ENCODE measurements around the gene TJP3. TPM values are rescaled to one million over a fixed set of nuclear protein-coding genes. Genes with fewer than 3 reads are reported as not detected.
A peak's percentile ranks its signal among the peaks of the same experiment; 100 is the strongest.

The TJP3 gene
- total and polyA plus RNA-seq, 5 donors, result 0.05 TPM; not detected in 4

GRCh38 chr19:3792114-3792513, 83.9 kb downstream of the TJP3 start:
- H3K4me1 ChIP-seq (ENCODE audit: control insufficient read depth, insufficient read depth, low read length), result no peaks in the 10 kb centered on the region
- DNase-seq (peak in 1 of 3 donors; percentile 9), ATAC-seq (no peak)
- no peaks in the 10 kb centered on the region for H3K9me3 ChIP-seq (ENCODE audit: control insufficient read depth, low read length)
- no peaks in the 10 kb centered on the region for H3K27me3 ChIP-seq (ENCODE audit: control insufficient read depth, insufficient read depth)
- H3K4me3 ChIP-seq (ENCODE audit: low read length), result no peak overlapping the region
- no peak overlapping the region for H3K27ac ChIP-seq (ENCODE audit: low read length)
- 73% methylated on average over 3 of the region's 3 CpGs for WGBS
- intact Hi-C loops (cut with DNase I), result no loop called here

- no peaks in the 10 kb centered on the region for H3K9me3 ChIP-seq (ENCODE audit: control insufficient read depth, low read length)
- DNase-seq, result peak in 1 of 3 donors; percentile 0
- no peaks in the 10 kb centered on the region for H3K27me3 ChIP-seq (ENCODE audit: control insufficient read depth, insufficient read depth)
- WGBS, result 96% methylated on average over 3 of the region's 3 CpGs
- H3K4me3 ChIP-seq (ENCODE audit: low read length), result no peak overlapping the region
- no peak for ATAC-seq
- no peak overlapping the region for H3K27ac ChIP-seq (ENCODE audit: low read length)
- intact Hi-C loops (cut with DNase I), result no loop called here
- no peaks in the 10 kb centered on the region for H3K4me1 ChIP-seq (ENCODE audit: control insufficient read depth, insufficient read depth, low read length)
These were observed 85.6 kb downstream of the TJP3 start for GRCh38 chr19:3793799-3794198.

- H3K27me3 ChIP-seq (ENCODE audit: control insufficient read depth, insufficient read depth), result no peaks in the 10 kb centered on the region
- WGBS, result 93% methylated on average over 2 of the region's 2 CpGs
- intact Hi-C loops (cut with DNase I), result no loop called here
These were observed 88.2 kb downstream of the TJP3 start for GRCh38 chr19:3796358-3796757.

GRCh38 chr19:3798137-3798536, 90.0 kb downstream of the TJP3 start:
- intact Hi-C loops (cut with DNase I), result no loop called here
- H3K27ac ChIP-seq (ENCODE audit: low read length), result no peak overlapping the region
- no peaks in the 10 kb centered on the region for H3K9me3 ChIP-seq (ENCODE audit: control insufficient read depth, low read length)
- H3K27me3 ChIP-seq (ENCODE audit: control insufficient read depth, insufficient read depth), result no peaks in the 10 kb centered on the region
- DNase-seq (peak in 1 of 3 donors; percentile 12), ATAC-seq (no peak)
- no peak overlapping the region for H3K4me3 ChIP-seq (ENCODE audit: low read length)
- WGBS, result 69% methylated on average over 6 of the region's 6 CpGs
- H3K4me1 ChIP-seq (ENCODE audit: control insufficient read depth, insufficient read depth, low read length), result no peaks in the 10 kb centered on the region

More at GRCh38 chr19:3796358-3796757, 88.2 kb downstream of the TJP3 start:
- no peak for DNase-seq
- H3K27ac ChIP-seq (ENCODE audit: low read length), result no peak overlapping the region
- H3K4me3 ChIP-seq (ENCODE audit: low read length), result no peak overlapping the region
- no peaks in the 10 kb centered on the region for H3K4me1 ChIP-seq (ENCODE audit: control insufficient read depth, insufficient read depth, low read length)
- H3K9me3 ChIP-seq (ENCODE audit: control insufficient read depth, low read length), result no peaks in the 10 kb centered on the region
- ATAC-seq, result no peak

Other genes starting within 250 kb of the TJP3 start
- not detected for gene SMIM24, start 227.9 kb upstream of the TJP3 start, total RNA-seq
- not detected for gene SMIM24, start 227.9 kb upstream of the TJP3 start, polyA plus RNA-seq
- not detected for gene SMIM44, start 224.9 kb upstream of the TJP3 start, total RNA-seq
- gene SMIM44, start 224.9 kb upstream of the TJP3 start, polyA plus RNA-seq, result not detected
- 10 to 100 TPM in 3 of 4 donors, 1 to 10 TPM in 1; 9.8 to 14.2 (median 11.4) TPM for gene DOHH, start 207.7 kb upstream of the TJP3 start, total RNA-seq
- 14.8 TPM for gene DOHH, start 207.7 kb upstream of the TJP3 start, polyA plus RNA-seq
- gene FZR1, start 202.1 kb upstream of the TJP3 start, total RNA-seq, result 10 to 100 TPM; 18.6 to 23.3 (median 21.8) TPM
- gene FZR1, start 202.1 kb upstream of the TJP3 start, polyA plus RNA-seq, result 14.3 TPM
- 1 to 10 TPM in 1 of 4 donors, under 1 TPM in 1, not detected in 2; 0.97 to 1.2 TPM for gene TEKTIP1, start 169.2 kb upstream of the TJP3 start, total RNA-seq
- 0.20 TPM for gene TEKTIP1, start 169.2 kb upstream of the TJP3 start, polyA plus RNA-seq
- gene MFSD12, start 150.8 kb upstream of the TJP3 start, total RNA-seq, result 10 to 100 TPM; 20.6 to 31.7 (median 29.6) TPM
- 21.3 TPM for gene MFSD12, start 150.8 kb upstream of the TJP3 start, polyA plus RNA-seq
- 10 to 100 TPM; 35.7 to 46.0 (median 36.2) TPM for gene HMG20B, start 135.4 kb upstream of the TJP3 start, total RNA-seq
- 50.5 TPM for gene HMG20B, start 135.4 kb upstream of the TJP3 start, polyA plus RNA-seq
- 1 to 10 TPM in 2 of 4 donors, under 1 TPM in 2; 0.89 to 2.1 (median 1.2) TPM for gene GIPC3, start 122.9 kb upstream of the TJP3 start, total RNA-seq
- 1.2 TPM for gene GIPC3, start 122.9 kb upstream of the TJP3 start, polyA plus RNA-seq
- gene TBXA2R, start 101.5 kb upstream of the TJP3 start, total RNA-seq, result 1 to 10 TPM; 1.3 to 2.2 (median 2.0) TPM
- gene TBXA2R, start 101.5 kb upstream of the TJP3 start, polyA plus RNA-seq, result 1.8 TPM
- 10 to 100 TPM; 13.8 to 17.8 (median 14.4) TPM for gene CACTIN, start 81.6 kb upstream of the TJP3 start, total RNA-seq
- 13.5 TPM for gene CACTIN, start 81.6 kb upstream of the TJP3 start, polyA plus RNA-seq
- 10 to 100 TPM; 38.8 to 48.3 (median 40.4) TPM for gene PIP5K1C, start 7.9 kb upstream of the TJP3 start, total RNA-seq
- gene PIP5K1C, start 7.9 kb upstream of the TJP3 start, polyA plus RNA-seq, result 31.4 TPM
- 10 to 100 TPM; 10.5 to 14.0 (median 11.8) TPM for gene APBA3, start 53.3 kb downstream of the TJP3 start, total RNA-seq
- gene APBA3, start 53.3 kb downstream of the TJP3 start, polyA plus RNA-seq, result 13.1 TPM
- 10 to 100 TPM; 62.9 to 78.1 (median 69.4) TPM for gene MRPL54, start 54.3 kb downstream of the TJP3 start, total RNA-seq
- 129 TPM for gene MRPL54, start 54.3 kb downstream of the TJP3 start, polyA plus RNA-seq
- not detected for gene RAX2, start 63.8 kb downstream of the TJP3 start, total RNA-seq
- not detected for gene RAX2, start 63.8 kb downstream of the TJP3 start, polyA plus RNA-seq
- 1 to 10 TPM in 2 of 4 donors, under 1 TPM in 2; 0.51 to 1.8 (median 1.0) TPM for gene MATK, start 78.0 kb downstream of the TJP3 start, total RNA-seq
- gene MATK, start 78.0 kb downstream of the TJP3 start, polyA plus RNA-seq, result 0.36 TPM
- gene ZFR2, start 160.7 kb downstream of the TJP3 start, total RNA-seq, result under 1 TPM; 0.36 to 0.85 (median 0.65) TPM
- gene ZFR2, start 160.7 kb downstream of the TJP3 start, polyA plus RNA-seq, result 0.86 TPM
- gene ATCAY, start 172.3 kb downstream of the TJP3 start, total RNA-seq, result not detected
- gene ATCAY, start 172.3 kb downstream of the TJP3 start, polyA plus RNA-seq, result 0.05 TPM
- gene NMRK2, start 224.7 kb downstream of the TJP3 start, total RNA-seq, result 1,000 to 10,000 TPM; 1,114 to 1,487 (median 1,236) TPM
- 1,838 TPM for gene NMRK2, start 224.7 kb downstream of the TJP3 start, polyA plus RNA-seq

Measured in right cardiac atrium (tissue), 5 donors.